Cardiac muscle cell (in vitro differentiated cells and primary cell): ENCODE results near the gene MRPL50. TPM values are rescaled to one million over a fixed set of nuclear protein-coding genes. Genes with fewer than 3 reads are reported as not detected.

Source experiments
- DNase-seq, 2 donors: peaks; one replicate each; pipeline versions ENCODE4 v3.0.0 to v3.0.0-alpha.2; 2010 to 2017; ENCODE audit warnings: low read depth in 1 of 2, low spot score in 1 of 2
- H3K27ac ChIP-seq: fragments of 200-600 bp; sonication (generic); 2 replicates; pipeline ENCODE4 v1.5.1; 2016
- H3K27me3 ChIP-seq: fragments of 200-600 bp; sonication (generic); 2 replicates; pipeline ENCODE4 v1.6.0; 2016; ENCODE audit warnings: control low read depth
- H3K36me3 ChIP-seq: fragments of 200-600 bp; sonication (generic); 2 replicates; pipeline ENCODE4 v1.5.1; 2016; ENCODE audit warnings: control low read depth
- H3K4me1 ChIP-seq: fragments of 200-600 bp; sonication (generic); 2 replicates; pipeline ENCODE4 v1.8.1; 2017; ENCODE audit warnings: low read depth, mild to moderate bottlenecking, mixed run types
- H3K4me3 ChIP-seq: fragments of 200-600 bp; sonication (generic); 2 replicates; pipeline ENCODE4 v1.5.1; 2016; ENCODE audit warnings: mild to moderate bottlenecking
- H3K9me3 ChIP-seq: fragments of 200-600 bp; sonication (generic); 2 replicates; pipeline ENCODE4 v1.5.1; 2017; ENCODE audit warnings: low read depth, mild to moderate bottlenecking, control low read depth
- polyA plus RNA-seq: library from polyadenylated mRNA; unstranded; fragments of >200 nt; fragmentation: Nextera tagmentation; extraction: Ambion mirVana; gene quantifications from 2 replicates; pipeline ENCODE4 v1.2.1, GENCODE V29; 2016
- total RNA-seq: library from RNA; depleted of rRNA; stranded (reverse); fragments of >200 nt; gene quantifications from 2 replicates; pipeline ENCODE4 v1.2.3, GENCODE V29; 2016
- TF ChIP-seq, protein P1 (sequence below): IDR thresholded peaks from 2 replicates; pipeline ENCODE4 v1.5.1; 2012; ENCODE audit warnings: low read depth, mild to moderate bottlenecking, low read length

MRPL50 gene
- total and polyA plus RNA-seq, 2 experiments from 2014 or later = 11.2 to 23.5 TPM

DNA sequence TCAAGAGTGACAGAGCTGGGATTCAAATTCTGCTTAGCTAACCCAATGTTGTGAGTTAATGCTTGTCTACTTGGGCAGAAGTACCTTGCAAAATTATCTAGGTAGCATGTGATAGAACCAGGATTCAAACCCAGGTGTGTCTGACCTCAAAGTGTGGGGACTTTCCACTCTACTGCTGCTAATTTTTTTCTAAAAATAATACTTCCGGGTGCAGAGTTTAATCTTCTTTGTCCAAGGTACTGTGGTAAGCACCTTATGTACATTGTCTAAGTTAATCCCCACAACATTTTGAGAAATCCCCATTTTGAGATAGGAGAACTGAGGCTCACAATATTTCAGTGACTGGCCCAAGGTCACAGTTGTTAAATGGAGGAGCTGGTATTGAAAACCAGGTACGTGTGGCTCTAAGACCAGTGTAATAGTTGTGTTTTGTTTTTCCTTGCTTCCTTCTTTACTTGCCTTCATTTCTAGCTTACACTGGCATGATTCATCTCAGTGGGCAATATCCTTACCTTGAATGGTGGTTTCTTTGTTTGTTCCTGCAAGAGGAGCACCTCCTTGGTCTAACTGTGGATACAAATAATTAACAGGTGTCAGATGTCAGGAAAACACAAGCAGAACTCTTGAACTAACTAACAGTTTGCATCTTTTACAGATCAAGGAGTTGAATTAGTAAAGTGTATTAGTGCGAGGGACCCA lies 29.7 kb upstream of the MRPL50 start:
- Histone ChIP-seq H3K4me1 (peaks cover 5% of the 10 kb centered on the region), H3K36me3 (no peaks in the 10 kb centered on the region), H3K27ac (no peak overlapping the region), H3K4me3 (no peak overlapping the region), H3K27me3 (no peaks in the 10 kb centered on the region), H3K9me3 (no peaks in the 10 kb centered on the region)
- no peak for DNase-seq
- TF ChIP-seq, protein P1, sequence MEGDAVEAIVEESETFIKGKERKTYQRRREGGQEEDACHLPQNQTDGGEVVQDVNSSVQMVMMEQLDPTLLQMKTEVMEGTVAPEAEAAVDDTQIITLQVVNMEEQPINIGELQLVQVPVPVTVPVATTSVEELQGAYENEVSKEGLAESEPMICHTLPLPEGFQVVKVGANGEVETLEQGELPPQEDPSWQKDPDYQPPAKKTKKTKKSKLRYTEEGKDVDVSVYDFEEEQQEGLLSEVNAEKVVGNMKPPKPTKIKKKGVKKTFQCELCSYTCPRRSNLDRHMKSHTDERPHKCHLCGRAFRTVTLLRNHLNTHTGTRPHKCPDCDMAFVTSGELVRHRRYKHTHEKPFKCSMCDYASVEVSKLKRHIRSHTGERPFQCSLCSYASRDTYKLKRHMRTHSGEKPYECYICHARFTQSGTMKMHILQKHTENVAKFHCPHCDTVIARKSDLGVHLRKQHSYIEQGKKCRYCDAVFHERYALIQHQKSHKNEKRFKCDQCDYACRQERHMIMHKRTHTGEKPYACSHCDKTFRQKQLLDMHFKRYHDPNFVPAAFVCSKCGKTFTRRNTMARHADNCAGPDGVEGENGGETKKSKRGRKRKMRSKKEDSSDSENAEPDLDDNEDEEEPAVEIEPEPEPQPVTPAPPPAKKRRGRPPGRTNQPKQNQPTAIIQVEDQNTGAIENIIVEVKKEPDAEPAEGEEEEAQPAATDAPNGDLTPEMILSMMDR = no peak

DNA sequence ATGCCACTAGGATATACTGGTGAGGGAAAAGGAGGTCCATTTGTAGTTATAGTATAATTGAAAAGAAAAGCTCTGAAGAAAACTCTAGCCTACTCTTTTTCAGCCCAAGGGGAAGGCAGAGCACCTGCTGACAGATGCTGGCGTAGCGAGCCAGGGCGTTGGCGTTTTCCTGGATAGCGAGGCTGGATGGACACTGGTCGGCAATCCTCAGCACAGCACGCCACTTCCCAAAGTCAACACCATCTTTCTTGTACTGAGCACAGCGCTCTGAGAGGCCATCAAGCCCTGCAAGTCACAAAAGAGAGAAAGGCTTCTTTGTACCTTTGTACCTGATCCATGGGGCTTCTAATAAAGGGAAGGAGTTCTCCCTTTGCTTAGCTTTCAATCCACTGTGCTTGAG lies 28.9 kb upstream of the MRPL50 start:
- DNase-seq = no peak
- Histone ChIP-seq H3K4me3 (no peak overlapping the region), H3K9me3 (no peaks in the 10 kb centered on the region), H3K27me3 (no peaks in the 10 kb centered on the region), H3K27ac (no peak overlapping the region), H3K4me1 (peaks cover 5% of the 10 kb centered on the region), H3K36me3 (no peaks in the 10 kb centered on the region)
- TF ChIP-seq, protein P1 = no peak

DNA sequence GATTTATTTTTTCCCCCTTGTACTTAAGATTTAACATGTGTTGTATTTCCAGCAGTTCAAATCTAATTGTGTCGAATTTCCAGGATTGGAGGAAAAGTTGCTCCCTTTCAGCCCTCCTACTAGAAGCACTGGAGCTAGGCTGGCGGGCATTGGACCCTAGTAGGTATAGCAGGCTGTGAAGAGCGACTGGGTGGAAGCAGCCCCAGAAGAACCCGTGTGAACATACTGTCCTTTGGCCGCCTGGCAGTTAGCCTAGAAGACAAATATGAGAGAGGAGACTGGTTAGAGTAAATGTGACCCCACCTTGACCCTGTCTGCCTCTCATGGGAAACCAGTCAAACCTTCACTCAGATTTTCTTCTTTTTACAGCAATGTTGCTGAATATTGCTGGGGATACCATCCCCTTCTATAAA lies 23.2 kb upstream of the MRPL50 start:
- Histone ChIP-seq H3K4me1 (peaks cover 15% of the 10 kb centered on the region), H3K27ac (no peak overlapping the region), H3K9me3 (no peaks in the 10 kb centered on the region), H3K27me3 (no peaks in the 10 kb centered on the region), H3K4me3 (no peak overlapping the region), H3K36me3 (no peaks in the 10 kb centered on the region)
- DNase-seq = no peak
- TF ChIP-seq, protein P1 = no peak

DNA sequence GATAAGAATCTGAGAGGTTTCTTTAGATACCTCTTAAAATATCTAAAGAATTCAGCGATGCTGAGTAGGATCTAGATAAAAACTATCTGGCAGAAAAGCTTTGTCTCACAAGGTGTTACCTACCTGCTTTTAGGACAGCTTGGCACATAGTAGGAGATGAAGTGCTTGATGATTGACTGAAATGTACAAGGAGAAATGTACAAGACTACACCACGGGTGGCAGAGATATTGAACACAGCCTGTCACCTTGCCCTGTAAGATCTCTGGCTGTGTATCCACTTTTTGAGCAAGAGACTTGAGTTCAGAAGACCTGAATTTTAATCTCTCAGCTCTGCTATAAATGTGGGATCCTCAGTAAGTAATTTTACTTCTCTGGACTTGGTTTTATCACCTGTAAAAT lies 21.4 kb upstream of the MRPL50 start:
- DNase-seq = no peak
- Histone ChIP-seq H3K4me1 (peaks cover 15% of the 10 kb centered on the region), H3K4me3 (no peak overlapping the region), H3K27me3 (no peaks in the 10 kb centered on the region), H3K27ac (no peak overlapping the region), H3K36me3 (no peaks in the 10 kb centered on the region), H3K9me3 (no peaks in the 10 kb centered on the region)
- TF ChIP-seq, protein P1 = no peak

DNA sequence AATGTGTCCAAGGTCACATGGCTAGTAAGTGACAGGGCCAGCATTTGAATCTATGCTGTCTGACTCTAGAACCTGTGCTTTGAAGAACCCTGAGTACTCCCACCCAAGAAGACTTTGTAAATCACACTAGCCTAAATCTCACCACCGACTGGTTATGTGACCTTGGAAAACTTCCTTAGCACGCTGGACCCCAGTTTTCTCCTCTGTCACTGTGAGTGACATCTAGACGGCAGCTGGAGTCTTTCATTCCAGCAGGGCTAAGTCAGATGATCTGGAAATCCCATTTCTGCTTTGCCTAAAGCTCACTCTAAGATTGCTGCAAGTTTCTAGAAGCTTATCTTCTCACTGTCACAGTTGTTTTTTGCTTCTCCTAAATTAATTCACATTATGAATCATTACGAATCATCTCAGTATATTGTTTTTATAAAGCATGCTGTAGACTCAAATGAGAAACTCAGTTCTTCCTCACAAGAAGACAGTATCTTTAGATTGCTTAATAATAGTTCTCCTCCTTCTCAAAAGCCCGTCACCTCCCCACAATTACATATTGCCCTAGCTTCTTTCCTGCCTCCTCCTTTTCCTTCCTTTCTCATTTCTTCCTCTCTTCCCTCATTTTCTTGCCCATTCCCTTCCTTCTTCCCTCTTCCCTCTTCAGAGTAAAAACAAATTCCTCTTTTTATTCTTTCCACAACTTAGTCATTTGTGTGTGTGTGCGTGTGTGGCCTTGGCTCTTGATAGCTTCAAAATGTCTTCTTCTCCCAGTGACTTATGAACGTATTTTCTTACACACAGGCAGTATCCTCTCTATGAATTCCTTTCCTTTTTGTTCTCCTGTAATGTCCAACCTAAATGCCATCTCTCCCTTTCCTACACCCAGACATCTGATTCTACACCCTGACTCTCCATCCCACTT lies 20.4 kb upstream of the MRPL50 start:
- Histone ChIP-seq H3K27me3 (no peaks in the 10 kb centered on the region), H3K4me1 (peaks cover 9% of the 10 kb centered on the region), H3K27ac (no peak overlapping the region), H3K36me3 (no peaks in the 10 kb centered on the region), H3K4me3 (no peak overlapping the region), H3K9me3 (no peaks in the 10 kb centered on the region)
- DNase-seq = no peak
- TF ChIP-seq, protein P1 = no peak
